GM18511 (cell line): ENCODE results near the gene PPP2R5D.
A peak's percentile ranks its signal among the peaks of the same experiment; 100 is the strongest.

ENCODE experiments used
- ATAC-seq: cut with Tn5 transposase; IDR thresholded peaks from one replicate; pipeline ENCODE4 v1.9.1; 2021; ENCODE audit warnings: mild to moderate bottlenecking, moderate library complexity; ENCODE audit not compliant: unreplicated experiment

Gene PPP2R5D

GRCh38 chr6:42963179-42963854 is 21.1 kb upstream of the PPP2R5D start:
- no peak for ATAC-seq

GRCh38 chr6:42963855-42964605 is 20.3 kb upstream of the PPP2R5D start:
- ATAC-seq = no peak

GRCh38 chr6:42966571-42966970 is 17.8 kb upstream of the PPP2R5D start:
- ATAC-seq = no peak

- ATAC-seq = no peak
These were observed 17.1 kb upstream of the PPP2R5D start for GRCh38 chr6:42967228-42967627.

GRCh38 chr6:42968126-42968701 is 16.2 kb upstream of the PPP2R5D start:
- no peak for ATAC-seq

GRCh38 chr6:42968783-42969182 is 15.6 kb upstream of the PPP2R5D start:
- ATAC-seq = no peak

GRCh38 chr6:42969431-42969830 is 14.9 kb upstream of the PPP2R5D start:
- ATAC-seq = no peak

- ATAC-seq = no peak
These were observed 14.4 kb upstream of the PPP2R5D start for GRCh38 chr6:42969934-42970333.

- ATAC-seq = no peak
These were observed 13.3 kb upstream of the PPP2R5D start for GRCh38 chr6:42970871-42971612.

- ATAC-seq = no peak
These were observed 12.5 kb upstream of the PPP2R5D start for GRCh38 chr6:42971746-42972327.

- no peak for ATAC-seq
These were observed 10.4 kb upstream of the PPP2R5D start for GRCh38 chr6:42973926-42974325.

GRCh38 chr6:42974919-42975505 is 9.4 kb upstream of the PPP2R5D start:
- no peak for ATAC-seq

GRCh38 chr6:42978487-42978838 is 5.9 kb upstream of the PPP2R5D start:
- no peak for ATAC-seq

- peak; percentile 95 for ATAC-seq
These were observed 5.4 kb upstream of the PPP2R5D start, which contains the start of gene PEX6 for GRCh38 chr6:42978839-42979522. Gene PEX6 (minus strand): TSS chr6:42979181. CDS start chr6:42979150, 31 bp downstream.

GRCh38 chr6:42979523-42980177 is 4.7 kb upstream of the PPP2R5D start:
- ATAC-seq = peak; percentile 3

GRCh38 chr6:42981836-42982235 is 2.5 kb upstream of the PPP2R5D start:
- no peak for ATAC-seq

- ATAC-seq = no peak
These were observed 630 bp downstream of the PPP2R5D start for GRCh38 chr6:42984924-42985475.

GRCh38 chr6:42987533-42988451 is 3.4 kb downstream of the PPP2R5D start:
- no peak for ATAC-seq
